ENCODE data around the gene MAPKAPK3.
"Not testable (repeated sequence)": the region's sequence is repeated elsewhere in the genome, so short reads cannot be mapped to it uniquely, and the experiment has no call there.

Gene MAPKAPK3

DNA sequence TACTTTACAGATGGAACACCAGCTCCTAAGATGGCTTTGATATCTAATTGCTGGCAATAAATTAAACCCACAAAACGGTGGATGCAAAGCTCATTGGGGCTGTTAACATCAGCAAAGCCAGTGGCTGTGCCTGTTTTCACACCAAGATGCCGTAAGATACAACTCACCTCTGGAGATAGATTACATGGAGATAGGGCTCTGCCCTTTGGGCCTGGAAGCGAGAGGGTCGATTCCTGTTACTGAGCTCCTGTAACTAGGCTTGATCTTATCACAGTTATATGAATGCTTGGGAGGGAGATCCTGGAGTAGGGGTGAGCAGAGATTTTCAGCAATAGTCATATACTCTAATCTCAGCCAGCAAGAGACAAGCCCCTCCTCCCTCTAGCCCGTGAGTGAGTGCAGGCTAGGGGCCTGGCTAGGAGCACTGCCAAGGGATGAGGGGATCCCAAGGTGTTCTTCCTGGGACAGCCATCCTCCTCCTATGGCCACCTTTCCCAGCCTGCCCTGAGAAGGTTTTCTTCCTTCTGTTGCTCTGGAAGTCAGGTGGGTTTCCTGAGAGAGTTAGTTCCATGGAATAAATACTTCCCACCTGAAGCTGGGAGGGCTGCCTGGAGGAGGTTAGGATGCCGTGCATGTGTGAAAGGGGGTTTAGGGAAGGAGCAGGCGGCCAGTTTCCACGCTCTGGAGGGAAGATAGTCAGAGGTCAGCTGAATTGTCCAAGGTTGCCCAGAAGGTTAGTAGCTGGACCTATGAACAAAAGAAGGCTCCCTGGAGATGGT lies 39.7 kb downstream of the MAPKAPK3 start:
- Histone ChIP-seq H3K27me3 (ENCODE audit: control insufficient read depth, insufficient read depth, low read length) (no peaks in the 10 kb centered on the region), H3K27ac (ENCODE audit: low read length) (no peak overlapping the region), H3K4me1 (ENCODE audit: control insufficient read depth, insufficient read depth, low read length) (0 out of 2 replicates have a peak, but pooled peaks cover 5% of the 10 kb centered on the region), H3K9me3 (ENCODE audit: control insufficient read depth, insufficient read depth, low read length) (no peaks in the 10 kb centered on the region), H3K36me3 (ENCODE audit: control insufficient read depth, insufficient read depth, low read length) (no peaks in the 10 kb centered on the region), H3K4me3 (ENCODE audit: low read length) (no peak overlapping the region)
- WGBS (ENCODE audit: insufficient coverage, insufficient read length) = no CpG with 5 or more reads among the region's 8 CpGs
- no peak for DNase-seq (ENCODE audit: low read depth, low spot score)

DNA sequence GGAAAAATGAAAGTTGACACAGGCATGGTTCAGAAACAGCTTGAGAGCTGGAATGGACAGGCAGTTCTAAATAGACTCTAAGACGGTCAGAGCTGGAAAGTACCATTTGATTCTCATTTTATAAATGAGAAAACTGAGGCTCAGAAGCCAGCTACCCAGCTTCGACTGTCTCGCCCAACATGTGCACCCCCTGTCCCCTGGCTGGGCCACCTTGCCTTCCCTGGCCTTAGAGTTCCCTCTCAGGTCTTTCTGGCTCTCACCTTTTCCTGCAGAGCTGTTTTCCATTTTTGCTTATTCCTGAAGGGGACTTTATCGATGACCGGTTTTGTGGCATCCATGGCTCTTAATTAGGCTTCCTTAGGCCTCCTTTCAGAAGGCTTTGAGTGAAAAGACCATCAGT lies 40.5 kb downstream of the MAPKAPK3 start:
- DNase-seq (ENCODE audit: low read depth, low spot score) = no peak
- no peaks in the 10 kb centered on the region for H3K27me3 ChIP-seq (ENCODE audit: control insufficient read depth, insufficient read depth, low read length)
- H3K27ac ChIP-seq (ENCODE audit: low read length) = no peak overlapping the region
- H3K4me3 ChIP-seq (ENCODE audit: low read length) = no peak overlapping the region
- H3K4me1 ChIP-seq (ENCODE audit: control insufficient read depth, insufficient read depth, low read length) = no peaks in the 10 kb centered on the region
- no CpG with 5 or more reads among the region's 5 CpGs for WGBS (ENCODE audit: insufficient coverage, insufficient read length)
- H3K9me3 ChIP-seq (ENCODE audit: control insufficient read depth, insufficient read depth, low read length) = no peaks in the 10 kb centered on the region
- H3K36me3 ChIP-seq (ENCODE audit: control insufficient read depth, insufficient read depth, low read length) = no peaks in the 10 kb centered on the region

- no CpG with 5 or more reads among the region's 3 CpGs for WGBS (ENCODE audit: insufficient coverage, insufficient read length)
- Histone ChIP-seq H3K4me3 (ENCODE audit: low read length) (no peak overlapping the region), H3K27me3 (ENCODE audit: control insufficient read depth, insufficient read depth, low read length) (no peaks in the 10 kb centered on the region), H3K9me3 (ENCODE audit: control insufficient read depth, insufficient read depth, low read length) (no peaks in the 10 kb centered on the region), H3K27ac (ENCODE audit: low read length) (no peak overlapping the region), H3K36me3 (ENCODE audit: control insufficient read depth, insufficient read depth, low read length) (no peaks in the 10 kb centered on the region), H3K4me1 (ENCODE audit: control insufficient read depth, insufficient read depth, low read length) (no peaks in the 10 kb centered on the region)
- DNase-seq (ENCODE audit: low read depth, low spot score) = no peak
Measured at GRCh38 chr3:50657816-50658215, 40.9 kb downstream of the MAPKAPK3 start.

DNA sequence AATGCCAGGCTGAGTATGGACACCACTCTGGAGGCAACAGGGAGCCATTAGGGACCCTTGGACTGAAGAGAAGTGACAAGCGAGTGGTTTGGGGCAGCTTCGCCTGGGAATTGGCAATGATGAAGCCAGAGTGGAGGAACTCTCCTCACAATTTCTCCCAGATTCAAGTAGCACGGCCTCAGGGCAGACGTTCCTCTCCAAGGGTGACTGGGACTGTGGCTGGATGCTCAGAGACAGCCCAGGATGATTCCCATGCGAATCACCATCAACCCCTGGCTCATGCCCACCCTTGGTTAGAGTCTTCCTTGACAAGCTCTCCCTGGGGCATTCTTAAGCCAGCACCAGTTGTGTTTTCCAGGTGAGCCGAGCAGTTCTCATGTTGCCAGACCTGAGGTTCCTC lies 41.5 kb downstream of the MAPKAPK3 start:
- Histone ChIP-seq H3K4me3 (ENCODE audit: low read length) (no peak overlapping the region), H3K27ac (ENCODE audit: low read length) (no peak overlapping the region), H3K36me3 (ENCODE audit: control insufficient read depth, insufficient read depth, low read length) (no peaks in the 10 kb centered on the region), H3K4me1 (ENCODE audit: control insufficient read depth, insufficient read depth, low read length) (no peaks in the 10 kb centered on the region), H3K27me3 (ENCODE audit: control insufficient read depth, insufficient read depth, low read length) (no peaks in the 10 kb centered on the region), H3K9me3 (ENCODE audit: control insufficient read depth, insufficient read depth, low read length) (no peaks in the 10 kb centered on the region)
- DNase-seq (ENCODE audit: low read depth, low spot score) = no peak
- WGBS (ENCODE audit: insufficient coverage, insufficient read length) = no CpG with 5 or more reads among the region's 6 CpGs

GRCh38 chr3:50658831-50659230 lies 41.9 kb downstream of the MAPKAPK3 start:
- WGBS (ENCODE audit: insufficient coverage, insufficient read length) = no CpG with 5 or more reads among the region's 3 CpGs
- DNase-seq (ENCODE audit: low read depth, low spot score) = no peak
- Histone ChIP-seq H3K9me3 (ENCODE audit: control insufficient read depth, insufficient read depth, low read length) (no peaks in the 10 kb centered on the region), H3K4me1 (ENCODE audit: control insufficient read depth, insufficient read depth, low read length) (no peaks in the 10 kb centered on the region), H3K27ac (ENCODE audit: low read length) (no peak overlapping the region), H3K27me3 (ENCODE audit: control insufficient read depth, insufficient read depth, low read length) (no peaks in the 10 kb centered on the region), H3K4me3 (ENCODE audit: low read length) (no peak overlapping the region), H3K36me3 (ENCODE audit: control insufficient read depth, insufficient read depth, low read length) (no peaks in the 10 kb centered on the region)

GRCh38 chr3:50660386-50660785 lies 43.4 kb downstream of the MAPKAPK3 start:
- Histone ChIP-seq H3K27ac (ENCODE audit: low read length) (no peak overlapping the region), H3K4me3 (ENCODE audit: low read length) (no peak overlapping the region), H3K27me3 (ENCODE audit: control insufficient read depth, insufficient read depth, low read length) (no peaks in the 10 kb centered on the region), H3K4me1 (ENCODE audit: control insufficient read depth, insufficient read depth, low read length) (no peaks in the 10 kb centered on the region), H3K36me3 (ENCODE audit: control insufficient read depth, insufficient read depth, low read length) (no peaks in the 10 kb centered on the region), H3K9me3 (ENCODE audit: control insufficient read depth, insufficient read depth, low read length) (no peaks in the 10 kb centered on the region)
- no CpG with 5 or more reads among the region's 10 CpGs for WGBS (ENCODE audit: insufficient coverage, insufficient read length)
- no peak for DNase-seq (ENCODE audit: low read depth, low spot score)

- WGBS (ENCODE audit: insufficient coverage, insufficient read length) = no CpG with 5 or more reads among the region's 6 CpGs
- Histone ChIP-seq H3K9me3 (ENCODE audit: control insufficient read depth, insufficient read depth, low read length) (no peaks in the 10 kb centered on the region), H3K27me3 (ENCODE audit: control insufficient read depth, insufficient read depth, low read length) (no peaks in the 10 kb centered on the region), H3K36me3 (ENCODE audit: control insufficient read depth, insufficient read depth, low read length) (no peaks in the 10 kb centered on the region), H3K4me3 (ENCODE audit: low read length) (no peak overlapping the region), H3K4me1 (ENCODE audit: control insufficient read depth, insufficient read depth, low read length) (no peaks in the 10 kb centered on the region), H3K27ac (ENCODE audit: low read length) (no peak overlapping the region)
- DNase-seq (ENCODE audit: low read depth, low spot score) = no peak
Measured at GRCh38 chr3:50661321-50661837, 44.4 kb downstream of the MAPKAPK3 start.

- H3K27ac ChIP-seq (ENCODE audit: low read length) = no peak overlapping the region
- no peaks in the 10 kb centered on the region for H3K9me3 ChIP-seq (ENCODE audit: control insufficient read depth, insufficient read depth, low read length)
- no peaks in the 10 kb centered on the region for H3K27me3 ChIP-seq (ENCODE audit: control insufficient read depth, insufficient read depth, low read length)
- H3K4me3 ChIP-seq (ENCODE audit: low read length) = no peak overlapping the region
- DNase-seq (ENCODE audit: low read depth, low spot score) = no peak
- H3K36me3 ChIP-seq (ENCODE audit: control insufficient read depth, insufficient read depth, low read length) = no peaks in the 10 kb centered on the region
- H3K4me1 ChIP-seq (ENCODE audit: control insufficient read depth, insufficient read depth, low read length) = no peaks in the 10 kb centered on the region
- WGBS (ENCODE audit: insufficient coverage, insufficient read length) = no CpG with 5 or more reads among the region's 2 CpGs
Measured at GRCh38 chr3:50662408-50662807, 45.5 kb downstream of the MAPKAPK3 start.

DNA sequence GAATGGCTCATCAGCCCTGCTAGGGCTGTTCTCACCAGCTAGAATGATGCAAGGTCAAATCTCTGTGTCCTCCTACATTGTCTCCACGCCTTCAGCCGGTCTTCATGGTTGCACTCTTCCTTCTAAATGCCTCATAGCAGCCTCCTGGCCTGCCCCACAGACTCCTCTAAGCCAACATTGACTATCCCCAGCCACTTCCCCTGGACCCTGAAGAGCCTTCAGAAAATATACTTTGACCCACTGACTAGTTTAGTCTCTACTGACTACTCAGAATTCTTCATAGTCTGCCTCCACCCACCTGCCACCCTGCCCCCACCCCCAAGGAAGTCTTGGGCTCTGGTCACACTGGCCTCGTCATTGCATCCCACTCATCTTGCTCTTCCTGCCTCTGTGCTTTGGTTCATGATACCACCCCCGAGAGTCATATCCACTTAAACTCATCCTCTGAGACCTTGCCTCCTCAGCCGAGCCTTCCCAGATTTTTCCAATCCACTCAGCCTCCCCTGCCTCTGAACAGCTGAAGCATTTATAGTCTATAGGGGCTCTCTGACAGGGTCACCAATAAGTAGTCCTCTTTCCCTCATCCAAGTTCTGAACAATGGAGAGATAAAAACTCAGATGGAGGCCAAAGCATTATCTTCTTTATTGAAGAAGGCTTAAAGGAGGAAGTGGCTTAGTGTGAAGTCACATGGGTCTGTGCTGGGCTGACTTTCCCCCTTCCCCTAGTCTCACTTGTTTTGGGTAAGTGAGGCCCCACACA lies 48.3 kb downstream of the MAPKAPK3 start:
- no CpG with 5 or more reads among the region's 5 CpGs for WGBS (ENCODE audit: insufficient coverage, insufficient read length)
- Histone ChIP-seq H3K4me1 (ENCODE audit: control insufficient read depth, insufficient read depth, low read length) (no peaks in the 10 kb centered on the region), H3K27ac (ENCODE audit: low read length) (no peak overlapping the region), H3K9me3 (ENCODE audit: control insufficient read depth, insufficient read depth, low read length) (no peaks in the 10 kb centered on the region), H3K4me3 (ENCODE audit: low read length) (no peak overlapping the region), H3K36me3 (ENCODE audit: control insufficient read depth, insufficient read depth, low read length) (no peaks in the 10 kb centered on the region), H3K27me3 (ENCODE audit: control insufficient read depth, insufficient read depth, low read length) (no peaks in the 10 kb centered on the region)
- DNase-seq (ENCODE audit: low read depth, low spot score) = no peak

DNA sequence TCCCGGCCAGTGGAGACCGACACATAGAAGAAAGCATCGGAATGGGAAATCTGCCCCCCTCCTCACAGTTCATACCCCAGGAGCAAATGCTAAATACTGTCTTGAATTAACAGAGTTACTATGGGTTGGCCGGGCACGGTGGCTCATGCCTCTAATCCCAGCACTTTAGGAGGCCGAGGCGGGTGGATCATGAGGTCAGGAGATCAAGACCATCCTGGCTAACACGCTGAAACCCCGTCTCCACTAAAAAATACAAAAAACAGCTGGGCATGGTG lies 48.8 kb downstream of the MAPKAPK3 start:
- WGBS (ENCODE audit: insufficient coverage, insufficient read length) = no CpG with 5 or more reads among the region's 9 CpGs
- H3K36me3 ChIP-seq (ENCODE audit: control insufficient read depth, insufficient read depth, low read length); H3K27ac ChIP-seq (ENCODE audit: low read length); H3K27me3 ChIP-seq (ENCODE audit: control insufficient read depth, insufficient read depth, low read length); H3K9me3 ChIP-seq (ENCODE audit: control insufficient read depth, insufficient read depth, low read length); H3K4me3 ChIP-seq (ENCODE audit: low read length); H3K4me1 ChIP-seq (ENCODE audit: control insufficient read depth, insufficient read depth, low read length); DNase-seq (ENCODE audit: low read depth, low spot score): not testable (repeated sequence)

Data from iPS DF 6.9 (cell line).